Left kidney (tissue), 8 donors: ENCODE data around the gene AKR1D1. TPM values are rescaled to one million over a fixed set of nuclear protein-coding genes. Genes with fewer than 3 reads are reported as not detected.
A peak's percentile ranks its signal among the peaks of the same experiment; 100 is the strongest.
"Not testable (repeated sequence)": the region's sequence is repeated elsewhere in the genome, so short reads cannot be mapped to it uniquely, and the experiment has no call there.

Source experiments
- DNase-seq: peaks from one replicate; pipeline ENCODE4 v3.0.0-alpha.2; 2013
- long read RNA-seq, 8 donors: transcript quantifications; one replicate each; lab custom pipeline, GENCODE V29; 2026
- polyA plus RNA-seq: library from polyadenylated mRNA; unstranded; fragments of 120-200 nt; gene quantifications from one replicate; pipeline ENCODE4 v1.2.1, GENCODE V29; 2013; ENCODE audit not compliant: insufficient read length

Gene AKR1D1, protein sequence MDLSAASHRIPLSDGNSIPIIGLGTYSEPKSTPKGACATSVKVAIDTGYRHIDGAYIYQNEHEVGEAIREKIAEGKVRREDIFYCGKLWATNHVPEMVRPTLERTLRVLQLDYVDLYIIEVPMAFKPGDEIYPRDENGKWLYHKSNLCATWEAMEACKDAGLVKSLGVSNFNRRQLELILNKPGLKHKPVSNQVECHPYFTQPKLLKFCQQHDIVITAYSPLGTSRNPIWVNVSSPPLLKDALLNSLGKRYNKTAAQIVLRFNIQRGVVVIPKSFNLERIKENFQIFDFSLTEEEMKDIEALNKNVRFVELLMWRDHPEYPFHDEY
- 0.08 TPM for polyA plus RNA-seq
- long read RNA-seq, donor 1 = 0 reads
- long read RNA-seq, donor 2 = 0 reads
- long read RNA-seq, donor 3 = 0 reads
- long read RNA-seq, donor 4 = 0 reads
- long read RNA-seq, donor 5 = 0 reads
- long read RNA-seq, donor 6 = 0 reads
- long read RNA-seq, donor 7 = 0 reads
- long read RNA-seq, donor 8 = 0 reads

DNA sequence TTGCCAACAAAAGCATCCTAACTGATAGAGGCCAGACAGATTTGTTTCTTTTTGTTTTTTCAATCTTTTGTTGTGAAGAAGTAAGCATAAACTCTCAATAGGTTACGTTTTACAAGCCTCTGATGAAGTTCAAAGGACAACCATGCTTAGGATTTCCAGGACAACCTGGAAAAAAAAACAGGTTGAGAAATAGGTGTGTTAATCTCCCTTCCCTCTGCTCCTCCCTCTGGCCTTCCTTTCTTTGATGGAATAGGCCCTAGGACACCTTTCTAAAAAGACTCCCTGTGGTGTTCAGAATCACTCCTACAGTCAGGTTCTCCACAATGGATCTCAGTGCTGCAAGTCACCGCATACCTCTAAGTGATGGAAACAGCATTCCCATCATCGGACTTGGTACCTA, at the start of gene AKR1D1:
TSS of gene AKR1D1 (plus strand) at position 264 of the 400 bp plus-strand sequence. CDS start at position 324, 60 bp downstream.
- DNase-seq = no peak

DNA sequence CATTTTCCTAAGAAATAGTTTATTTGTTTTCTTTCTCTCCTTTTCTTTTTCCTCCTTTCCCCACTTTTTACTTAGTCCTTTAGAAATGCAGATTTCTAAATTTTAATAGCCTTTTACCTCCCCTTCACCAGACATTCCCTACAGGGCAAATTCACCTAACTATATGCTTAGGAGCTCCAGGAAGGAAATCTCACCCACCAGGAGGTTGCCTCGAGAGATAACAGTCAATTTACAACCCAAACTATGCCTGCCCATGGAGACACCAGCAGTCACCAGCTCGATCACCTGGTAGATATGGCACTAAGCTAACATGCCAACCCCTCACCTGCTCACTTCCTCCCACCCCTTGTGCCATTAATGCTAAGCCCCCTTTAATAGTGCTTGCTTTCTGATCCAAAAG, 49.2 kb upstream of the AKR1D1 start:
- no peak for DNase-seq

DNA sequence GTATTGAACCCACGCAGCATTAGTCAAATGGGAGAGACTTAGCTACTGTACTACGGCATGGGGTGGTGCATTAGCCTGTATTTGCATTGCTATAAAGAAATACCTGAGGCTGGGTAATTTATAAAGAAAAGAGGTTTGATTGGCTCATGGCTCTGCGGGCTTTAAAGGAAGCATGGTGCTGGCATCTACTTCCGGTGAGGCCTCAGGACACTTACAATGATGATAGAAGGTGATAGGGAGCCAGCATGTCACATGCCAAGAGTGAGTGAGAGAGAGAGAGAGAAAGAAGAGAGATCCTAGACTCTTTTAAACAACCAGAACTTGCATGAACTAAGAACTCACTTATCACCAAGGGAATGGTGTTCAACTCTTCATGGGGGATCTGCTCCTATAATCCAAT, 47.1 kb upstream of the AKR1D1 start:
- DNase-seq = no peak

DNA sequence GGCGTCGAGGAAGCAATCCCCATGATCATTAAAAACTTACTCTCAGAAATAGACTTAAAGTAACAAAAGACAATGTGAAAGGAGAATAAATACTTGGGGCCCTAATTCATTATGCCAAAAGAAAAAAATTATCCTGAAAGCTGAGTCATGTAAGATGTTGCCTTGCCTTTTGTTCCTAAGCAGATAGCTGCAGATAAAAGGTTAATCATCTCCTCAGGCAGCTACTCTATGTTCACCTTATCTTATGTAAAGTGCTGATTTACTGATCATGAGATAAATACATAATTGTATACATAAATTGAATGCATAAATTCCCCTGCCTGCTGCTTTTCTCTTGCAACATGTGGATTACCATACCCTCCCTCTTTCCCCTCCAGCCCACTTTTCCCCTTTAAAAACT, 46.3 kb upstream of the AKR1D1 start:
- DNase-seq = no peak

DNA sequence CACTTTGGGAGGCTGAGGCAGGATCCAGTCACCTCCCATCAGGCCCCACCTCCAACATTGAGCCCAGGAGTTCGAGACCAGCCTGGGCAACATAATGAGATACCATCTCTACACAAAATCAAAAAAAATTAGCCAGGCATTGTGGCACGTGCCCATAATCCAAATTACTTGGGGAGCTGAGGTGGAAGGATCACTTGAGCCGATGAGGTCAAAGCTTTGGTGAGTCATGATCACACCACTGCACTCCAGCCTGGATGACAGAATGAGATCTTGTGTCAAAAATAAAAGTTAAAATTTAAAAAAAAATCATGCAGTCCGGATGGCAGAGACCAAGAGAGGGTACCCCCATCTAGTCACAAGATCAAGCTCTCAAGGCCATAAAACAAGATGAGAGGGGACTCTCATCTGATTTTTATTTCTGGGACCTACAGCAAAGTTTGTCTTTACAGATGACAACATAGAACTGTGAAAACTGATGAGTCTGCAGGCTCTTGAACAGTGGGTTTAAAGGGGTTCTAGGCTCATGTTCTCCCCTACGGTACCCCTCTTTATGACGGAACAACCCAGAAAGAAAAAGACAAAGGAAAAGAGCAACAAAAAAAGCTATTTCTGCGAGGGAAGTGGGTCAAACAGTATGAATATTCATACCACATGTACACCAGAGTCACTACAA, 45.4 kb upstream of the AKR1D1 start:
- no peak for DNase-seq

DNA sequence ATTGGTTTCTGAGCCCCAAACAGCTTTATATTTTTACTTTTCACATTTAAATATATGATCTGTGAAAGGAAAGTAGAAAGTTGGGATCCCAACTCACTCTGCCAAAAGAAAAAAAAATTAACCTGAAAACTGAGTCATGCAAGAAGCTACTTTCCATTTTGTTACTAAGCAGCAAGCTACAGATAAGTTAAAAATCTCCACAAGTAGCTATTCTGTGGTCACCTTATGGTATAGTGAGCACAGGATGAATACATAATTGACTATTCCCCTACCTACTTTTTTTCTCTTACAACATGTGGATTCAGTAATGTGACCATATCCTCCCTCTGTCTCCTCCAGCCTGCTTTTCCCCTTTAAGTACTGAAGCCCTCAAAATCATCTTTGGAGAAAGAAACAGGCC, 44.1 kb upstream of the AKR1D1 start:
- DNase-seq = no peak

DNA sequence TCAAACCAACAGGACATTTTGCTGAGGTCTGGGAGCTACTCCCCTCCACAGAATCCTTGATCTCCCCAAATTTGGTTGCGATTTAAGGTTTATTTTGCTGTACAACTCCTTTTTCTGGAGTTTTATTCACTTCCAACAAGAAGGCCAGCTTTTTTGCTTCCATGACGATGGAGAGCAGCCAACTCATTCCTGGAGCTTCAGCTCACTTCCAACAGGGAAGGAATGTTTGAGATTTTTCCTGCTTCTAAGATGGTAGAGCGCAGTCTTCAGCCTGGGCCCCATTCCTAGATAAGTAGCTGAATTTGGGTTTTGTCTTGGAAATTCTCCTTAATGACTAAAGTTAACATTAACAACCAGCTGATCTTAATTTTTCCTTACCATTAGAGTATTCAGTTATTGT, 43.5 kb upstream of the AKR1D1 start:
- no peak for DNase-seq

DNA sequence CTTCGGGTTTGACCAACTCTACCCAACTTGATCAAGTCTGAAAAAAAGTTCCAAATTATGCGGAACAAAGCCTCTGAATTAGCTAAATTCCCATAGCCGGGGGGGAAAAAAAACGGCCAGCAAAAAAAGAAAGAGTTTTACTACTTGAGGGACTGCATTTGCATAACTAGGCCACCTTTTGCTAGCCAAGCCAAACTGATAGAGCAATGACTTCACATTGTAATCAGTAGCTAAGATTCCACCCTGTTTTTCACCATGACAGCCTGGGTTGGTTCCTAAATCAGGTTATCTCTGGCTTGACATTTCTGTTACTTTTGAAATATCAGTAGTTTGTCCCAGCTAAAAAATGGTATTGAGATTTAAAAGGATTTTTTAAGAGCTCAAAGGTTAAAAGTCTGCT, 43.0 kb upstream of the AKR1D1 start:
- DNase-seq = no peak

DNA sequence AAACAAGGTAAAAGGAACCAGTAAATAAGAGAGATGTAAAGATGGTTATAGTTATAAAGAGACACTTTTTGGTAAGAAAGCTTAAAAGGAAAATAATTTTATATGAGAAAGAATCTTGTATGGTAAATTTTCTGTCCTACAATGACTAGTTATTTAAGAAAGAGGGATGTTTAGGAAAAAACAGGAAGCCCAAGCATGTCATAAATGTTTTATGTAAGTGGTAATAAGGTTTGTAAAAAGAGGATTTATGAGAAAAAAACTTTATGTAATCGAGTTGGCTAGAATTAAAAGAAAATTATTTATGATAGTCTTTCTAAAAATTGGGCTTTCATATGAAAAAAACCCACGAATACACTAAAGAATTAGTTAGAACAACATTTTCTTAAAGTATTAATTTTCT, 40.1 kb upstream of the AKR1D1 start:
- no peak for DNase-seq

DNA sequence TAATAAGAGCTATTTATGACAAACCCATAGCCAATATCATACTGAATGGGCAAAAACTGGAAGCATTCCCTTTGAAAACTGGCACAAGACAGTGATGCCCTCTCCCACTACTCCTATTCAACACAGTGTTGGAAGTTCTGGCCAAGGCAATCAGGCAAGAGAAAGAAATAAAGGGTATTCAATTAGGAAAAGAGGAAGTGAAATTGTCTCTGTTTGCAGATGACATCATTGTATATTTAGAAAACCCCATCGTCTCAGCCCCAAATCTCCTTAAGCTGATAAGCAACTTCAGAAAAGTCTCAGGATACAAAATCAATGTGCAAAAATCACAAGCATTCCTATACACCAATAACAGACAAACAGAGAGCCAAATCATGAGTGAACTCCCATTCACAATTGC, 36.2 kb upstream of the AKR1D1 start:
- DNase-seq = not testable (repeated sequence)

DNA sequence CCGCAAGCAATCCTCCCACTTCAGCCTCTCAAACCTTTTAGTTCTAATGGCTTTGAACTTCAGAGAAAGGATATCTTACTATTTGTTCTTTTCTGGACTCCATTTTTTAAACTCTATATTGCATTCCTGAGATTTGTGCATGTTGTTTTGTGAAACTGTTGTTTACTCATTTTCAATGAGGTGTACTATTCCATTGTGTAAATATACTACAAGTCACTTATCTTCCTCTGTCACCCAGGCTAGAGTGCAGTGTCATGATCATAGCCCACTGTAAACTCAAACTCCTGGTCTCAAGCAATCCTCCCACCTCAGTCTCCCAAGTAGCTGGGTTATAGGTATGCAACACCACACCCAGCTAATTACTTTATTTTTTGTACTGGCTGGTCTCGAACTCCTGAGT, 31.4 kb upstream of the AKR1D1 start:
- no peak for DNase-seq

DNA sequence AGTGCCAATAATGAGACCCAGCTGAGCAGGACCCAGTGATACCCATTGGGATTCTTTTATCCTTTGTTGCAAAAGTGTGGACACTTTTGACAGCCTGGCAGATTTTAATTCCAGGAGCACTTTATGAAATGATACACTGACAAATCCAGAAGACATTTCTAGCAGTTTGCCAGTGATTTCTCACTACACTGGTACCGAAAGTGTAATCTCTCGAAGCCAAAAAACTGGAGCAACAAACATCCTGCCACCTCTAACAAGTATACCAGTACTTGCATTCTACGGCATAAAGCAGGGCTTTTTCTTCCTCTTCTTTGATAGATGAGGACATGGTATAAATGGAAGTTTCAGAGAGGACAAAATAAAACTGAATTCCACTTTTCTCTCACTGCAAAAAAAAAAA, 28.4 kb upstream of the AKR1D1 start:
- DNase-seq = no peak

DNA sequence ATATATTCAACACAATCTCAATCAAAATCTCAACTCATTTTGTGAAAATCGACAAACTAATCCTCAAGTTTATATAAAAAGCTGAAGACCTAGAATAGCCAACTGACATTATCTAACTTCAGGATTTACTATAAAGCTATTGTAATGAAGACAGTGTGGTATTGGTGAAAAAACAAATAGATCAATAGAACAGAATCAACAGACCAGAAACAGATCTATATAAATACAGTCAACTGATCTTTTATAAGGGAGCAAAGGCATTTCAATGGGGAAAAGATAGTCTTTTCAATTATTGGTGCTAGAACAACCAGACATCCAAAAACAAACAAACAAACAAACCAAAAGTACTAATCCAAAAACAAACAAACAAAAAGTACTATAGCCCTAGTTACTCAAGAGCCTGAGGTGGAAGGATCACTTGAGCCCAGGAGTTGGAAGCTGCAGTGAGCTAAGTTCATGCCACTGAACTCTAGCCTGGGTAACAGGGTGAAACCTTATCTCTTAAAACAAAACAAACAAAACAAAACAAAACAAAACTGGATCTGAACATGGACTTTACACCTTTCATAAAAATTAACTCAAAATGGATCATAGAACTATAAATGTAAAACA, 26.6 kb upstream of the AKR1D1 start:
- no peak for DNase-seq

DNA sequence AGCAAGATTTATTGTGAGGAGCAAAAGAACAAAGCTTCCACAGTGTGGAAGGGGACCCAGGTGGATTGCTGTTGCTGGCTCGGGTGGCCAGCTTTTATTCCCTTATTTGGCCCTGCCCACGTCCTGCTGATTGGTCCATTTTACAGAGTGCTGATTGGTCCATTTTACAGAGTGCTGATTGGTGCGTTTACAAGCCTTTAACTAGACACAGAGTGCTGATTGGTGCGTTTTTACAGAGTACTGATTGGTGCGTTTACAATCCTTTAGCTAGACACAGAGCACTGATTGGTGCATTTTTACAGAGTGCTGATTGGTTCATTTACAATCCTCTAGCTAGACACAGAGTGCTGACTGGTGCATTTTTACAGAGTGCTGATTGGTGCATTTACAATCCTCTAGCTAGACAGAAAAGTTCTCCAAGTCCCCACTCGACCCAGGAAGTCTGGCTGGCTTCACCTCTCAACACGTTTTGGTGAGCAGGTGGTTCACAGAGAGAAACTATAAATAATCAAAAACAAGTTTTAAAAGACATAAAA, 24.5 kb upstream of the AKR1D1 start:
- not testable (repeated sequence) for DNase-seq

DNA sequence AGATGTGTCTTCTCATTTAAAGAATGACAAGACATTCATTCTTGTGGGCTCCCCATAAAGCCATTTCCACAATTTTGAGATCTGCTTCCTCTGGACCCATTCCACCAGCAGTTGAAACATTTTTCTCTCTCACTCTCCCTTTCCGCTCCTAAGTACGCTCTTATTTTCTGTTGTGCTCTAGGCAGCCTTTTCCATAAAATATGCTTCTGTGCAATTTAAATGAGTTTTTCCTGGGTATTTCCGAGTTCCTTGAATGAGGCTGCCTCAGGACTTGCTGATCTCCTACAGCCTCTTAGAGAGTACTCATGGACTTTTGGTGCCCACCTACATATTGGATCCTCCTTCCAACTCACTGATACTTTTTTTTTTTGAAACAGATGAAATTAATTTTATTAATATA, 23.6 kb upstream of the AKR1D1 start:
- DNase-seq = no peak

DNA sequence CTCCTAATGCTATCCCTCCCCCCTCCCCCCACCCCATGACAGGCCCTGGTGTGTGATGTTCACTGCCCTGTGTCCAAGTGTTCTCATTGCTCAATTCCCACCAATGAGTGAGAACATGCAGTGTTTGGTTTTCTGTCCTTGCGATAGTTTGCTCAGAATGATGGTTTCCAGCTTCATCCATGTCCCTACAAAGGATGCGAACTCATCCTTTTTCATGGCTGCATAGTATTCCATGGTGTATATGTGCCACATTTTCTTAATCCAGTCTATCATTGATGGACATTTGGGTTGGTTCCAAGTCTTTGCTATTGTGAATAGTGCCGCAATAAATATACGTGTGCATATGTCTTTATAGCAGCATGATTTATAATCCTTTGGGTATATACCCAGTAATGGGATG, 20.6 kb upstream of the AKR1D1 start:
- DNase-seq = not testable (repeated sequence)

DNA sequence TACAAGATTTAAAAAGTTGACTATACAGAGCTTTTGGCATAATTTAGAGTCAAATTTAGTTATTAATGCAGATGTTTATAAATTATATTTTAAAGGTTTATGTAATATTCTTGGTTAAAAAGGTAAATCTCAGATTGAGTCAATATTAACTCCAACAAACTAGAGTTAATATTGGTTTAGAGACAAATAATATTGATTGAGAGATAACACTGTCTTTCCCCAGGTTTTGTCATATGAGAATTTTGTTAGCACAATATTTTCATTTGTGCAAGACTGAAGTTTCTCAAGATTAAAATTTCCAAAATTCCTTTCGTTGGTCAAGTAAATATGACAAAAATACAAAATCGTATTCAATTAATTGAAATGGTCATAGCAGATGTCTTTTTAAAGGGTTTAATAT, 12.9 kb upstream of the AKR1D1 start:
- no peak for DNase-seq

DNA sequence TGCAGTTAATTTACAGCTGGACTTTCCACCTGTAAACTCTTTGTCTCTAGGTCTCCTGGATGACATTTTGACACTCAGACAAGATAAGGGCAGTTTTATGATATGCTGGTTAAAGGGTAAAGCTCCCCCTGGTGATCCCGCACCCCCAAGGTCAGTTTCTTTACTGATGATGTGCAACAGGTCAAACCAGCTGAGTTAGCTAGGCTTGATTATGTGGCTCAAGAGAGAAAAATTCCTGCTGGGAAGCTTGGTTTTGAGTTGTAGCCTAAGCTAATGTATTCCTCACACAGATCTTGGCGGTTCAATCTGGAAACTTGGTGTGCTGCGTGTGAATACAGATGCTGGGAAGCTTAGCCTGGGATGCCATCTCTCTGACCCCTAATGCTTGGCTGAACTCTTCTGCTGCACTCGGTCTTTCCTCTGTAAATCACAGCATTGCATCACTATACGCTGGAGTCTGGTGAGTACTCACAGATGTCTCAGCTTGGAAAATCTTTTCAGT, 11.4 kb upstream of the AKR1D1 start:
- peak; percentile 1 for DNase-seq

DNA sequence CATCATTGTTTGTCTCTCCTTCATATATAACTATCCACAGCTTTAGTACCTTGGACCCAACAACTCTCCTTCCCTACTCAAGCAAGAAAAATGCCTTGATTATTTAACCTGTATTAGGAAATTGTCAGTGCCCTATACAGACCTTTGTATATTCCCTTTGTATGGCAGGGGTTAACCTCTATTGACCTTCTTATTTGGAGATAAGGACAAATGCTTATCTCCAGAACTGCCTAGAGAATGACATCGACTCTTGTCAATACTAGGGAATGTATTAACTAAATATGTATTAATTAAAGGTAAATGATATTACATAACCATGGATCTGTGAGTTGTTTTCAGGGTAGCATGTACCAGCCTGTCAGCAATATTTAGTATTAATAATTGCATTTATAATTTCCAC, 10.4 kb upstream of the AKR1D1 start:
- no peak for DNase-seq

DNA sequence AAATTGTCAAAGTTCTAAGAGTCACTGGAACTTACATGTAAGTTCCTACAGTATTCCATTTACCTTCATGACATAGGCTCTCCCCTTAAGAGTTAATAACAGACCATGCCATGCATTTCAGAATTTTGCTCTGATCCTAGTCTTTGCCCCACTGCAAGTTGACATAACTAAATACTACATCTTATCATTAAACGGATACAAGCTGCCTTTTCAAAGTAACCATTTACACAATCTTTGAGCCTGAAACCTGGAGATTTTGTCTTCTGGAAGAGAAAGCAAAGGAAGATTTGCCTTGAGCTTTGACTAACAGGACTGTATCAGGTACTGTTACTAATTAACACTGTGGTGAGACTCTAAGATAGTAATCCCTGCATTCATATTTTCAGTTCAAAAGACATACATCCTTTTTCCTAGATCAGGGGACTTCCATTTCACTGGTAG, 9.3 kb upstream of the AKR1D1 start:
- DNase-seq = no peak

DNA sequence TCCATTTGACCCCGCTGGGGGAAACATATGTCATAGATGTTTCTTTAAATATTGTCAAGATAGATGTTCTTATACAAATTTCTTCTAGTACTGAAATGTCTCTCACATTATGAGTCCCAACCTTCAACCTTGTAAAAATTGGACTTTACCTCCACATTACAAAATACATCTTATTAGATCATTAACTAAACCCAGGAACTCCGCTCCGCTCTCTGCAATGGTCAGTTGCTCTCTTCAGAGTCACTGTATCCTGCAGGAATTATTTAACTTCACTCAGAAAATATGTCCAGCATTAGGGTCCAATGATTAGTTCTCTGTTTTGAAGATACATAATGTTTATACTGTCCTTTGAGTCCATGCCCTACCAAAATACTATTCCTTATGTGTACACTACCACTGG, 8.5 kb upstream of the AKR1D1 start:
- DNase-seq = no peak

DNA sequence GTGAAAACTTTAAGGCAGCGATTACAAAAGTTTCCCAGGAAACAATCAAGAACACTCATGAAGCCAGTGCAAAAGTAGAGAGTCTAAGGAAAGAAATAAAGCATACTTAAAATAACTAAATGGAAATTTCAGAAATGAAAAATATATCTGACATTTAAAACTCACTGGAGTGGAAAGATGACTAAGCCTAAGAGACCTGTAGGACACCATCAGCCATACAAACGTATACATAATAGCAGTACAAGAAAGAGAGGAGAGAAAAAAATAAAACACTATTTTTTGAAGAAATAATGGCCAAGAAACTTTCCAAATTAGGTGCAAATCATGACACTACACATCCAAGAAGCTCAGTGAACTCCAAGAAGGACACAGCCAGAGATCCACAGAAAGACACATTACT, 5.4 kb upstream of the AKR1D1 start:
- no peak for DNase-seq

DNA sequence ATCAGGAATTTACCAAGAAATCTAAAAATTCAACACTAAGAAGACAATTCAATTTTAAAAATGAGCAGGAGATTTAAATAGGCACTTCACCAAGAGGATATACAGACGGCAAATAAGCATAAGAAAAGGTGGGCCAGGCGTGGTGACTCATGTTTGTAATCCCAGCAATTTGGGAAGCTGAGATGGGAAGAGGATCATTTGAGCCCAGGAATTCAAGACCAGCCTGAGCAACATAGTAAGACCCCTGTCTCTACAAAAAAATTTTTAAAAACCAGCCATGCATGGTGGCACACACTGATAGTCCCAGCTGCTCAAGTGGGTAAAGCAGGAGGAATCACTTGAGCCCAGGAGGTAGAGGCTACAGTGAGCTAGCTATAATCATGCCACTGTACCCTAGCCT, 3.5 kb upstream of the AKR1D1 start:
- DNase-seq = no peak
